Neural cell (in vitro differentiated cells): ENCODE results near the gene BMP2K. TPM values are rescaled to one million over a fixed set of nuclear protein-coding genes. Genes with fewer than 3 reads are reported as not detected.

Experiments used
- H2AFZ ChIP-seq: fragments of 200-600, 300-800 bp; sonication (generic), shearing (Covaris generic); 2 replicates; pipeline ENCODE4 v1.6.0; 2014; ENCODE audit warnings: low read depth, mild to moderate bottlenecking, antibody characterized with exemption, low read length, moderate library complexity
- H3F3A ChIP-seq: fragments of 200-600 bp; shearing (Covaris generic); 2 replicates; pipeline ENCODE4 v1.6.1; 2016; ENCODE audit warnings: mild to moderate bottlenecking, moderate library complexity, mixed read lengths, antibody characterized with exemption, low read length; ENCODE audit not compliant: insufficient read depth, poor library complexity, severe bottlenecking
- H3K27ac ChIP-seq: fragments of 200-600, 300-800 bp; sonication (generic), shearing (Covaris generic); 2 replicates; pipeline ENCODE4 v1.5.1; 2014; ENCODE audit warnings: mild to moderate bottlenecking, low read length, moderate library complexity
- H3K27me3 ChIP-seq: fragments of 300-800, 200-600 bp; sonication (generic), shearing (Covaris generic); 2 replicates; pipeline ENCODE4 v1.6.0; 2014; ENCODE audit warnings: mild to moderate bottlenecking, low read depth, low read length, moderate library complexity; ENCODE audit not compliant: insufficient read depth
- H3K36me3 ChIP-seq: fragments of 300-800, 200-600 bp; sonication (generic), shearing (Covaris generic); 2 replicates; pipeline ENCODE4 v1.5.1; 2014; ENCODE audit warnings: mild to moderate bottlenecking, antibody characterized with exemption, low read length, moderate library complexity; ENCODE audit not compliant: insufficient read depth
- H3K4me2 ChIP-seq: fragments of 300-800, 200-600 bp; sonication (generic), shearing (Covaris generic); 2 replicates; pipeline ENCODE4 v1.6.0; 2014; ENCODE audit warnings: mild to moderate bottlenecking, low read length
- H3K4me3 ChIP-seq: fragments of 300-800, 200-600 bp; sonication (generic), shearing (Covaris generic); 2 replicates; pipeline ENCODE4 v1.5.1; 2014; ENCODE audit warnings: mild to moderate bottlenecking, low read length, moderate library complexity
- H3K79me2 ChIP-seq: fragments of 200-600 bp; shearing (Covaris generic); replicated peaks from 2 replicates; pipeline ENCODE4 v1.6.0; 2014; ENCODE audit warnings: mild to moderate bottlenecking, low read length, moderate library complexity; ENCODE audit not compliant: insufficient read depth
- H3K9ac ChIP-seq: fragments of 300-800, 200-600 bp; sonication (generic), shearing (Covaris generic); 2 replicates; pipeline ENCODE4 v1.6.1; 2016; ENCODE audit warnings: mild to moderate bottlenecking, low read length, mixed read lengths
- H3K9me2 ChIP-seq: fragments of 200-600 bp; shearing (Covaris generic); 2 replicates; pipeline ENCODE4 v1.6.1; 2016; ENCODE audit warnings: mild to moderate bottlenecking, low read length, mixed read lengths; ENCODE audit not compliant: insufficient read depth
- H3K9me3 ChIP-seq: fragments of 200-600, 300-800 bp; sonication (generic), shearing (Covaris generic); 2 replicates; pipeline ENCODE4 v1.6.1; 2016; ENCODE audit warnings: mild to moderate bottlenecking, mixed run types, low read length, moderate library complexity, mixed read lengths
- H4K20me1 ChIP-seq: fragments of 200-600 bp; shearing (Covaris generic); 2 replicates; pipeline ENCODE4 v1.6.1; 2016; ENCODE audit warnings: mild to moderate bottlenecking, mixed run types; ENCODE audit not compliant: insufficient read depth
- CTCF ChIP-seq: fragments of 450-650 bp; IDR thresholded peaks from 2 replicates; pipeline ENCODE4 v1.5.1; 2014; ENCODE audit warnings: antibody characterized with exemption, mild to moderate bottlenecking, moderate library complexity; ENCODE audit not compliant: poor library complexity, severe bottlenecking
- EP300 ChIP-seq: fragments of 450-650 bp; conservative IDR thresholded peaks from 2 replicates; pipeline ENCODE4 v1.6.1; 2014; ENCODE audit warnings: antibody characterized with exemption, mild to moderate bottlenecking, moderate library complexity; ENCODE audit not compliant: poor library complexity, severe bottlenecking
- EZH2 ChIP-seq: fragments of 200-600, 300-800 bp; shearing (Covaris generic), sonication (generic); IDR thresholded peaks from 2 replicates; pipeline ENCODE4 v1.6.1; 2014; ENCODE audit warnings: antibody characterized with exemption, low read length, borderline replicate concordance, mild to moderate bottlenecking; ENCODE audit not compliant: insufficient read depth, poor library complexity, severe bottlenecking
- MXI1 ChIP-seq: fragments of 450-650 bp; conservative IDR thresholded peaks from 2 replicates; pipeline ENCODE4 v1.6.1; 2014; ENCODE audit warnings: antibody characterized with exemption, mild to moderate bottlenecking; ENCODE audit not compliant: poor library complexity, severe bottlenecking
- POLR2AphosphoS5 ChIP-seq: IDR thresholded peaks from 2 replicates; pipeline ENCODE4 v1.6.1; 2012
- RAD21 ChIP-seq: fragments of 450-650 bp; conservative IDR thresholded peaks from 2 replicates; pipeline ENCODE4 v1.6.1; 2014; ENCODE audit warnings: antibody characterized with exemption, mild to moderate bottlenecking, moderate library complexity
- REST ChIP-seq: IDR thresholded peaks from 2 replicates; pipeline ENCODE4 v1.6.1; 2012; ENCODE audit warnings: borderline replicate concordance
- SMC3 ChIP-seq: fragments of 450-650 bp; conservative IDR thresholded peaks from 2 replicates; pipeline ENCODE4 v1.6.1; 2014; ENCODE audit warnings: antibody characterized with exemption, mild to moderate bottlenecking, moderate library complexity; ENCODE audit not compliant: poor library complexity
- TAF1 ChIP-seq: IDR thresholded peaks from 2 replicates; pipeline ENCODE4 v1.6.1; 2012; ENCODE audit warnings: low read depth
- polyA plus RNA-seq: library from polyadenylated mRNA; depleted of rRNA; stranded (reverse); fragments of >200 nt; gene quantifications from 2 replicates; pipeline ENCODE4 v1.2.3, GENCODE V29; 2014

BMP2K gene
- polyA plus RNA-seq, 1 donor from 2014 or later: 14.7 TPM

- Histone ChIP-seq H3K9ac (no peak overlapping the region), H3K4me3 (no peak overlapping the region)
Measured at GRCh38 chr4:78901882-78902281, 125.7 kb downstream of the BMP2K start.

GRCh38 chr4:78902298-78902697 lies 126.1 kb downstream of the BMP2K start:
- H3F3A ChIP-seq: no peaks in the 10 kb centered on the region
- TF ChIP-seq TAF1 (no peak), EP300 (no peak), SMC3 (no peak), RAD21 (no peak), CTCF (no peak), EZH2 (no peak), POLR2AphosphoS5 (no peak)

More at GRCh38 chr4:78901882-78902281, 125.7 kb downstream of the BMP2K start:
- Histone ChIP-seq H3F3A (no peaks in the 10 kb centered on the region), H3K36me3 (no peaks in the 10 kb centered on the region), H3K27ac (no peak overlapping the region), H3K27me3 (no peaks in the 10 kb centered on the region), H2AFZ (no peak overlapping the region), H3K9me3 (no peaks in the 10 kb centered on the region), H4K20me1 (no peaks in the 10 kb centered on the region), H3K9me2 (no peaks in the 10 kb centered on the region), H3K79me2 (no peaks in the 10 kb centered on the region), H3K4me2 (no peak overlapping the region)
- no peak for TF ChIP-seq SMC3
- no peak for TF ChIP-seq POLR2AphosphoS5
- TF ChIP-seq EZH2: no peak
- TF ChIP-seq CTCF: no peak
- no peak for TF ChIP-seq RAD21
- no peak for TF ChIP-seq EP300
- TF ChIP-seq REST: no peak
- no peak for TF ChIP-seq TAF1
- TF ChIP-seq MXI1: no peak

More at GRCh38 chr4:78902298-78902697, 126.1 kb downstream of the BMP2K start:
- no peaks in the 10 kb centered on the region for H3K79me2 ChIP-seq
- no peaks in the 10 kb centered on the region for H3K36me3 ChIP-seq
- H3K4me2 ChIP-seq: no peak overlapping the region
- no peaks in the 10 kb centered on the region for H3K9me2 ChIP-seq
- no peak overlapping the region for H3K9ac ChIP-seq
- no peak overlapping the region for H3K27ac ChIP-seq
- H3K9me3 ChIP-seq: no peaks in the 10 kb centered on the region
- no peak overlapping the region for H2AFZ ChIP-seq
- H4K20me1 ChIP-seq: no peaks in the 10 kb centered on the region
- H3K4me3 ChIP-seq: no peak overlapping the region
- H3K27me3 ChIP-seq: no peaks in the 10 kb centered on the region
